NCI-H460 (cell line): ENCODE data around the gene SRSF7. TPM values are rescaled to one million over a fixed set of nuclear protein-coding genes. Genes with fewer than 3 reads are reported as not detected.
A peak's percentile ranks its signal among the peaks of the same experiment; 100 is the strongest.
"Not testable (repeated sequence)": the region's sequence is repeated elsewhere in the genome, so short reads cannot be mapped to it uniquely, and the experiment has no call there.

ENCODE experiments used
- DNase-seq: peaks from one replicate; pipeline ENCODE4 v3.0.0-alpha.2; 2016; ENCODE audit warnings: low read depth; ENCODE audit errors: extremely low read depth
- total RNA-seq: library from RNA; depleted of rRNA; stranded (reverse); fragments of >200 nt; shearing (Covaris generic); gene quantifications from 2 replicates; pipeline ENCODE4 v1.2.3, GENCODE V29; 2014

The SRSF7 gene
- total RNA-seq, 1 experiment from 2014 or later = 79.9 TPM

GRCh38 chr2:38755891-38756290 lies 4.7 kb upstream of the SRSF7 start:
- not testable (repeated sequence) for DNase-seq

- DNase-seq = no peak
Observed at GRCh38 chr2:38754506-38754905, 3.3 kb upstream of the SRSF7 start.

GRCh38 chr2:38754049-38754448 lies 2.9 kb upstream of the SRSF7 start:
- DNase-seq = no peak

GRCh38 chr2:38751596-38752410 lies 642 bp upstream of the SRSF7 start:
- no peak for DNase-seq

GRCh38 chr2:38750011-38750890 lies 910 bp downstream of the SRSF7 start:
- no peak for DNase-seq

GRCh38 chr2:38748943-38749804 lies 2.0 kb downstream of the SRSF7 start:
- DNase-seq = no peak

- DNase-seq = no peak
Observed at GRCh38 chr2:38748391-38748790, 2.8 kb downstream of the SRSF7 start.

GRCh38 chr2:38747819-38748218 lies 3.3 kb downstream of the SRSF7 start:
- DNase-seq = no peak

- no peak for DNase-seq
Observed at GRCh38 chr2:38747007-38747424, 4.1 kb downstream of the SRSF7 start.

- no peak for DNase-seq
Observed at GRCh38 chr2:38745267-38745666, 5.9 kb downstream of the SRSF7 start.

GRCh38 chr2:38744399-38744780 lies 6.8 kb downstream of the SRSF7 start:
- DNase-seq = no peak

GRCh38 chr2:38743672-38744398 lies 7.3 kb downstream of the SRSF7 start:
- no peak for DNase-seq

GRCh38 chr2:38742797-38743559 lies 8.2 kb downstream of the SRSF7 start:
- no peak for DNase-seq

- peak; percentile 22 for DNase-seq
Observed at GRCh38 chr2:38740851-38741731, 10.1 kb downstream of the SRSF7 start.

GRCh38 chr2:38739524-38739923 lies 11.6 kb downstream of the SRSF7 start:
- DNase-seq = no peak

GRCh38 chr2:38737925-38738324 lies 13.2 kb downstream of the SRSF7 start:
- no peak for DNase-seq

GRCh38 chr2:38737000-38737698 lies 14.0 kb downstream of the SRSF7 start:
- not testable (repeated sequence) for DNase-seq

- no peak for DNase-seq
Observed at GRCh38 chr2:38735999-38736320, 15.2 kb downstream of the SRSF7 start.
